RPMI7951 (cell line): ENCODE measurements around the gene FAM3A. TPM values are rescaled to one million over a fixed set of nuclear protein-coding genes. Genes with fewer than 3 reads are reported as not detected.

ENCODE experiments used
- DNase-seq: peaks from one replicate; pipeline ENCODE4 v3.0.0-alpha.2; 2012; ENCODE audit warnings: low read depth
- total RNA-seq: library from RNA; depleted of rRNA; stranded (reverse); fragments of >200 nt; shearing (Covaris generic); gene quantifications from 2 replicates; pipeline ENCODE4 v1.2.3, GENCODE V29; 2014

The FAM3A gene
- total RNA-seq, 1 experiment from 2014 or later, result 22.3 TPM

DNA sequence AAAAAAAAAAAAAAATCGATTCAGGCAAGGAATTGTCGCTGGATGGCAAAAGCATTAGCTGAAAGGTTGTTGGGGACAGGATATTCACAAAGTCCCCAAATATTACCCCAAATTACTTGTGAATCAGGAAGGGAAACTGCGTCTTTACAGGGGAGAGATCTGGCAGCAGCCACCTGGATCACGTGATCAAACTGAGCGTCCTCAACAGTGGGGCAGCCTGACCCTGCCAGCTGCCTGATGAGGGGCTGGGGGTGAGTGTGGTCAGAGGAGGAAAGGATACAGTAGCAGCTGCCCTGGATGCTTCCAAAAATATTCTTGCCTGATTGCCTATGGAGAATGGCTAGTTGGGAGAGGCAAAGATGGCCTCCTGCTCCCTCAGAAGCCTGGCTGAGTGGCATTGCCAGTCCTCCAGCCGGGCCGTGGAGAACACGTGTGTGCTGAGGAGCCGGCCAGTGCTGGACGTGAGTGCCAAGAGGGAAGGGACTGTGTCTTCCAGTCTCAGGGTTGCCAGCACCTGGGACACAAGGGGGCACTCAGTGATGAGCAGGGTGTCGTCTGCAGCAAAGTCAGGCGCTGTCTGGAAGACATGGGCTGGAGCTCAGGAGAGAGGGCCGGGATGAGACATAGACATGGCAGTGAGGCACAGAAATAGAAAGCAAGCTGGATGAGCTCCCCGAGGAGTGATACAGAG is 34.0 kb downstream of the FAM3A start:
- no peak for DNase-seq

DNA sequence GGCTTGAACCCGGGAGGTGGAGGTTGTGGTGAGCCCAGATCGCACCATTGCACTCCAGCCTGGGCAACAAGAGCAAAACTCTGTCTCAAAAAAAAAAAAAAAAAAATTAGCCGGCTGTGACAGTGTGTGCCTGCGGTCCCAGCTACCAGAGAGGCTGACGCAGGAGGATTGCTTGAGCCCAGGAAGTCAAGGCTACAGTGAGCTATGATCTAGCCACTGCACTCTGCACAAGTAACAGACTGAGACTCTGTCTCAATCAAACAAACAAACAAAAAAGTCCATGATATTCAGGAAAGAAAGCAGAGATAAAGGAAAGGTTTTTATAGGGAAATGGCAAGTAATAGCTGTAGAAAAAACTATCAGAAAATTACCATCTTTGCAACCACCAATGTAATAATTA is 34.8 kb downstream of the FAM3A start:
- no peak for DNase-seq

DNA sequence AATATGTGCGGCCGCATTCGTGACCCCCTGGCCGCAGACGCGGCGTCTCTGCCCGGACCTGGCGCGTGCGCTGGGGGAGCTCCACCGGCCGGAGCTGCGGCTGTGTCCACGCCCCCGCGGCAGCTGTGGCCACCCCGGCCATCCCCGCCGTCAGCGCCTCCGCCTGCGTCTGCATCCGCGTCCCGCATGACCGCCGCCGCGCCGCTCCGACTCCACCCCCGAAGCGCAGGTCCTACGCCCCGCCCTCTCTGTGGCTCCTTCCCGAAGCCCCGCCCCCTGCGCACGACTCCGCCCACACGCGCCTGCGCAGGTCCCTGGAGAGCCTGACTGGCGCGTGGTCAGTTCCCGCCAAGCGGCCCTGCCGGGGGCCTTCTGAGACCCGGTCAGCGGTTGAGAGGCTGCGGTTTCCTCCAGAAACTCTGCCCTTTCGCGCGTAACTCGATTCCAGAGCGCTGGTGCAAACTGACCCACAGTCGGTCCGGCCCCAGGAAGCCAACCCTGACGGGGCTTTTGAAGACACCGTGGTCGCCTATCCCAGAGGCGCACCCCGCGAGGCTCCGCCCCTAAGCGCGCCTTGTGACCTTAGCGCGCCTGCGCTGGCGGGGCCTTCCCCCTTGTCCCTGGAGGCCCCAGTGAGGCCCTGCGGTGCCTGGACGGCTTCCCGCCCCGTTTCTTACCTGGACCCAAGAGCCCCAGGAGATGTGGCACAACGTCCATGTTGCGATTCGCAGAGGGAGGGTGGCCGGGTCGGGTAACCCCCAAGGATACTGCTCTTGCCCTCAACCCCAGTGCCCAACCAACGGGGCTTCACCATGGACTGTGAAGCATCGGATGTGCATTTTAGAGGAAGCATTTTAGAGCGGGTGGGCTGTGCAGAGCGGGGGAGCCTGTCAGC is 37.1 kb downstream of the FAM3A start, which contains the start of gene LAGE3:
TSS of gene LAGE3 (minus strand) at position 554 of the 895 bp plus-strand sequence. CDS start at position 188, 366 bp downstream.
- peak; percentile 79 for DNase-seq

DNA sequence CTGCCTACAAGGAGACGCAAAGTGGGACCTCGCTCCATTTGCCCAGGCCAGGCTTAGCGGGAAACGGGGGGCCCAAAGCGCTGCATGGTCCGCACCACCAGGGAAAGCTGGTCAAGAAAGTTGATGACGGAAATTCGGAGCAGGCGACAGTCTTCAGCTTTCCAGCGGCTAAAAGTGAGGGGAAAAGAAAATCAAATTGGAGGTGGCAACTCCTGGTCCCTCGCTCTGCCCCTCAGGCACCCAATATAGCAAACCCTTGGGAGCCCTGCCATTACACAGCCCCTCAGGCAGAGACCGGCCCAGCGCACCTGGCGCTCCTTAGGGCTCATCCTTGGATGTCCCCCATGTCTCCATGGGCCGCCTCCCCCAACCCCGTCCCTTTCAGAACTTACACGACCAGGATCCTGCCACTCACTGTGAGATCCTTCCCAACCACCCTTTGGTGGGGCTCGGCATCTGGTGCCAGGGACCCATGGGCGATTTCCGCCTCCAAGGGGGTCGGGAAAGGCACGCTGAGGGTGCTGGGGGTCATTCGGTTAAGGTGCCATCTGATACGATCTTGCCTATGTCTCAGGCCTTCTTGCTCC is 38.0 kb downstream of the FAM3A start:
- DNase-seq, result no peak

DNA sequence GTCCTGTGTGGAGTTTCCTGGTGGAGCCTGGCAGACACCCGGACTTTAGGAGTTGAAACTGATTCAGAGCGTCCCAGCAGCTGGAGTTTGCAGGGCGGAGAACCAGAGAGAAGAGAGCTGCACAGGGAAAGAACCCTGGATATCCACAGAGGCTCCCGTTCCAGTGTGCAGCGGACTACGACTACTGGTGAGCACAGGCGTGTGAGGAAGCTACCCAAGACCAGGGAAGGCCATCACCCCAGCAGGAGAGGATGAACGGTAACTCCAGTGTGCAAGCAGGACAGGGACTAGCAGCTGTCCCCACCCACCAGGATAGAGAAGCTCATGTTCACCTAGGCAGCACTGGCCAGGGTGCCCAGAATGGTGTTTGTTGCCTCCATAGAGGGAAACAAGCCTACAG is 39.2 kb downstream of the FAM3A start:
- no peak for DNase-seq

DNA sequence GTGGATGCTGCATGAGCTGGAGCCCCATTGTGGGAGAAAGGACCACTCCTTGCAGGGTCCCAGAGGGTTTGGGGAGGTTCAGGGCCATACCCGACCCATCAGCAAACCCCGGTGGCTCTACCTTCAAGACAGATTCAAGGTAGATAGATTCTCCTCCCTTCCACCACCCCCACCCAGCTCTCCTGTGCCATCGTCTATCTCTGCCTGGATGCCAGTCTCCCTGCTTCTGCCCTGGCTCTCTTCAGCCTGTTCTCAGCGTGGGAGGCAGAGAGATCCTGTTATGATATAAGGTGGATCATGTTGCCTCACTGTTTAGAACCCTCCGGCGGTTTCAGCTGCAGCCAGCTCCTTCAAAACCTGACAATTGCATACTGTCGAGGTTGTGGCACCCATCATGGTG is 42.3 kb downstream of the FAM3A start:
- DNase-seq, result no peak

DNA sequence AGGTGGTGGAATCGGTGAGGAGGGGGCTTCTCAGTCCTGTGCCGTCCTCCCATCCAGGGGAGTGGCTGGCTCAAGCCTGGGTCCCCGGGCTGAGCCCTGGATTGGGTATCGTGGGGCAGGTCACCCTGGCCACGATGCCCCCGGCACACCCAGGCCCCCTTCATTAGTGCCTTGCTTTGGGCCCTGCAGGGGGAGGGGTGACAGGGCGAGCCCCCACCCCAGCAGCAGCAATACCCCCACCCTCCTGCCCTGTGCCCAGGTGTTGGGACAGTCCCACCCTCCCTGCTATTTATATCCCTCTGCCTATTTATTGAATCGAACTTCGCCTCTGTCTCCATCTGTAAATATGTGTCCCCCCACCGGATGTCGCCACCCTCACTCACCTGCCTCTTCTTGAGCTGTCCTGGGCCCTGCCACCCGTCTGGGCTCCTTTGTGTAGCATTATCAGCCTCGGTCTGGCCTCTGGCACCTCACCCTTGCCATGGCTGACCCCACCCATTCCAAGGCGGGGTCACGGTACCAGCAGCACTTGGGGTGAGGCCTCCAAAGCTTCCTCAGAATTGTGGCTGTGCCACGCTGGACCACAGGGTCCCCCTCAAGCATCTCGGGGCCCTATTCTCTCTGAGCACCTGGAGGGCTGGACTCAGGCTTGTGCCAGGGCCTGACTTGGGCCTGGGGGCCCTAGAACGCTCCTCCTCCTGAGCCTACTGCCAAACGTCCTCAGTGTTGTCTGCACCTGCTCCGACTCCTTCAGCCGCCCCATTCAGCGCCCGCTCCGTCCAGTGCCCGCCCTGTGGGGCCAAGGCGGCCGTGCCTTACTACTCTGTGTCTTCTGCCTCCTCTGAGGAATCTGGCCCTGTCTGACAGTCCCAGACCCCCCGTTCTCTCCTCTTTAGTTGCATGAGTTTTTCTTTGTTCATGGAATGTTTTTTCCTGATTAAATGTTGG is 43.1 kb downstream of the FAM3A start:
- no peak for DNase-seq

DNA sequence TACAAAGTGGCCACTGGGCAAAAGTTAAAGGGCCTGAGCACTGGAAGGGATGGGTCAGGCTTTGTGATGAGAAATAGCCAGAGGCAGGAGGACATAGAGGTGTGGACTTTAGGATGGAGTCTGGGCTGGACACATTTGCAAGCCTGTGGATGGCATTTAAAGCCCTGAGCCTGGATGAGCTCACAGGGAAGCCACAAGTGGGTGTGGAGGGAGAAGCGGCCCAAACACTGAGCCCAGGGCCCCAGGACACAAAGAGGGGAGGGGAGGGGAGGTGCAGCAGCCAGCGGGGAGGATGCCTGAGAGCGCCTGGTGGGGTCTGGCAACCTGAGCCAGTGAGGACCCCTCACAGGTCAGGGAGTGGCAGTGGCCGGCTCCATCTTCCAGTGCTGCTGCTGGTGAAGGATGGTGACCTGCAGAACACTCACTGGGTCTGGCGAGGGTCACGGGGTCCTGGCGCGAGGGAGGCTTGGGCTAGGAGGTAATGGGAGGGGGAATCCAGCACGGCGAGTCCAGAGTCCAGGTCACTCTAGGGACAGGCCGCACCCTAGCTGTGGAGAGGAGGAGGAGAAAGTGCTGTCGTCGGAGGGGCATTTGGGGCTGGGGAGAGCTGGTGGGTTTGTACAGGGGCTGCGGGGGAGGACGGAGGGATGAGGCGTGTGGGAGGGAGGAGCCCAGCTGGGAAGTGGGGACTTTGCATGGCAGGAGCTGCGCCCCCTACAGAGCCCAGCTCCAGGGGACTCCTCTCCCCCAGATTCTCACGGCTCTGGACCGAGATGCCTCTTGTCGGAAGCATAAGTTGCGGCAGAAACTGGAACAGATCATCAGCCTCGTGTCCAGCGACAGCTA is 44.0 kb downstream of the FAM3A start:
- DNase-seq, result no peak

DNA sequence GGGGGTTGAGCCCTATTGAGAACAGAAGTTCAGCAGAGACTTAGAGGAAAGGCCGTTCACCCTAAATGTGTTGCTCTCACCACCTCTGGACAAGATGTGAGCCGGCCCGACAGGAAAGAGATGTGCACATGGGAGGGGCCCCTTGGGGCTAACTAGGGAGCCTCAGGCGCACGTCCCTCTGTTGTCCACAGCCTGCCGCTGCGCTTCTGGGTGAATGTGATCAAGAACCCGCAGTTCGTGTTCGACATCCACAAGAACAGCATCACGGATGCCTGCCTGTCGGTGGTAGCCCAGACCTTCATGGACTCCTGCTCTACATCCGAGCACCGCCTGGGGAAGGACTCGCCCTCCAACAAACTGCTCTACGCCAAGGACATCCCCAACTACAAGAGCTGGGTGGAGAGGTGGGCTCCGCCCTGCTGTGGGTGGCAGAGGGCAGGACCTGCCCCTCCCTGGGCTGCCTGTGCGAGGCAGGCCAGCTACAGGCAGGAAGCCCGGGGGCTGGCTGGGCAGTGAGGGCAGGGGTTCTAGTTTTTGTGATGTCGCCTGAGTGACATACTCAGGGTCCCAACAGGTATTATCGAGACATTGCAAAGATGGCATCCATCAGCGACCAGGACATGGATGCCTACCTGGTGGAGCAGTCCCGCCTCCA is 45.0 kb downstream of the FAM3A start:
- DNase-seq, result no peak

DNA sequence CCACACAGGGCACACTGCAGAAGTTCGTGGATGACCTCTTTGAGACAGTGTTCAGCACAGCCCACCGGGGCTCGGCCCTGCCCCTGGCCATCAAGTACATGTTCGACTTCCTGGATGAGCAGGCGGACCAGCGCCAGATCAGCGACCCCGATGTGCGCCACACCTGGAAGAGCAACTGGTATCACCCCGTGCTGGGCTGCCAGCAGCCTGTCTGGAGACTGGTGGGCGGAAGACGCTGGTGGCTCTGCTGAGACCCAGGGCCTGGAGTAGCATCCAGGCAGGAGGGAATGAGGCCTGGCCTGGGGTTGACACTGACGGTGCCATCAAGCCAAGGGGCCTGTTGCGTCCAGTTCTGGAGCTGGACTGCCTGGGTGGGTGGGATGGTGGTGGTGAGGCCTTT is 45.6 kb downstream of the FAM3A start:
- DNase-seq, result no peak

DNA sequence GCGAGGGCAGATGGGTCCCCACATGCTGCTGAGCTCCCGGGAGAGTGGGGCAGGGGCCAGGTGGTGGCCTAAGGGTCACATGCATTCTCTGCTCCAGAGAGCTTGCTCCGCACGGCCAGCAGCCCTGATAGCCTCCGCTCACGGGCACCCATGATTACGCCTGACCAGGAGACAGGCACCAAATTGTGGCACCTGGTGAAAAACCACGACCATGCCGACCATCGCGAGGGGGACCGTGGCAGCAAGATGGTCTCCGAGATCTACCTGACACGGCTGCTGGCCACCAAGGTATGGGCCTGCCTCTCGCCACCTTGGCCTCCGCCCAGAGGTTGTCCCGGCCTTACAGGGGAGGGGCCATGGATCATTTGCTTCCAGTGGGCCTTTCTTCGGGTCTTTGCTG is 46.2 kb downstream of the FAM3A start:
- no peak for DNase-seq

DNA sequence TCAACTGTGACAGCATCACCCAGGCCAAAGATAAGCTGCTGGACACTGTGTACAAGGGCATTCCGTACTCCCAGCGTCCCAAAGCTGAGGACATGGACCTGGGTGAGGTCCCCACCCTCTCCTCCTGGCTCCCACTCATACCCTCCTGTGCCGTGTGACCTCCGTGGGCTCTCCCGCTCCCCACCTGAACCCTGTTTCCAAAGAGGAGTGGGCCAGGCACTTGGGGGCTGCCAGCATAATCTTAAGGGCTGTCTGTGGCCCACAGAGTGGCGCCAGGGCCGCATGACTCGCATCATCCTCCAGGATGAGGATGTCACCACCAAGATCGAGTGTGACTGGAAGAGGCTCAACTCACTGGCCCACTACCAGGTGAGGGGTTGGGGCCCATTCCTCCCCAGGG is 46.9 kb downstream of the FAM3A start:
- DNase-seq, result no peak

DNA sequence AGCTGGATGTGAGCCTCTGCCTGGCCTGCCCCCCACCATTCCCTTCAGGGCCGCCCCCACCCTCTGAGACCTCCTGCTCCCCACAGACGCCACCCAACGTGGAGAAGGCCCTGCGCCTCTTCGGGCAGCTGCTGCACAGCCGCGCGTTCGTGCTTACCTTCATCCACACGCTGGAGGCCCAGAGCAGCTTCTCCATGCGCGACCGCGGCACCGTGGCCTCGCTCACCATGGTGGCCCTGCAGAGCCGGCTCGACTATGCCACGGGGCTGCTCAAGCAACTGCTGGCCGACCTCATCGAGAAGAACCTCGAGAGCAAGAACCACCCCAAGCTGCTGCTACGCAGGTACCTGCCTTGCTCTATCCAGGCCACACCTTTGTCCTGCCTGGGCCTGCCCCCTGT is 47.8 kb downstream of the FAM3A start:
- no peak for DNase-seq

DNA sequence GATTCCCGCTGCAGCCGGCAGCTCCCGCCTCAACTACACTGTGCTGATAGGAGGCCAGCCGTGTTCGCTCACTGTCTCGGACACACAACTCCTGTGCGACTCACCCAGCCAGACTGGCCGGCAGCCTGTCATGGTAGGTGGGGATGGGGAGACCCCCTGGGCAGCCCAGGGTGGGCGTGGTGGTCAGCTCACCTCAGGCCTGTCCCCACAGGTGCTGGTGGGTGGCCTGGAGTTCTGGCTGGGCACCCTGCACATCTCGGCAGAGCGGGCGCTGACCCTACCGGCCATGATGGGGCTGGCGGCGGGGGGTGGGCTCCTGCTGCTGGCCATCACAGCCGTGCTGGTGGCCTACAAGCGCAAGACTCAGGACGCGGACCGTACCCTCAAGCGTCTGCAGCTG is 48.5 kb downstream of the FAM3A start:
- no peak for DNase-seq

DNA sequence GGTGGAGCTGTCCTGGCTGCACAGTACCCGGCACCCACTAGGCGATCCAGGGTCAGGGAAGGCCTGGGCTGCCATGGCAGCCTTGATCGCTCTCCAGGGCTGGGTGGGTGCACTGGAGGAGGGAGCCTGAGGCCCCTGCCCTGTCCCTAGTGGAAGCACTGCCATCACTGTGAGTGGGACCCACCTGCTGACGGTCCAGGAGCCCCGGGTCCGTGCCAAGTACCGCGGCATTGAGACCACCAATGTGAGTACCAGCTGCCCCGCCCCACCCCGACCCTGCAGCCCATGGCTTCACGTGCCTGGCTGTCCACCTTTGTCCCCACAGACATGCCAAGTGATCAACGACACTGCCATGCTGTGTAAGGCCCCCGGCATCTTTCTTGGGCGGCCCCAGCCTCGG is 49.1 kb downstream of the FAM3A start:
- DNase-seq, result no peak

DNA sequence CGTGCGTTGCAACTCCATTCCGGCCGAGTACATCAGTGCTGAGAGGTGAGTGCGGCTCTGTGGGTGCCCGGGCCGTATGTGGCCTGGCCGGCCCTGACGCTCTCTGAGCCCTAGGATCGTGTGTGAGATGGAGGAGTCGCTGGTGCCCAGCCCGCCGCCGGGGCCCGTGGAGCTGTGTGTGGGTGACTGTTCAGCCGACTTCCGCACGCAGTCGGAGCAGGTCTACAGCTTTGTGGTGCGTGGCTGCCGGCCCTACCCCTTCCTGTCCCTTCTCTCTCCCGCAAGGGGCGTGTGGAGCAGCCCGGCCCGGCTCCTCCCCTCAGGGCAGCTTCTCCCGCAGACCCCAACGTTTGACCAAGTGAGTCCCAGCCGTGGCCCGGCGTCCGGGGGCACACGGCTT is 50.0 kb downstream of the FAM3A start:
- DNase-seq, result no peak

DNA sequence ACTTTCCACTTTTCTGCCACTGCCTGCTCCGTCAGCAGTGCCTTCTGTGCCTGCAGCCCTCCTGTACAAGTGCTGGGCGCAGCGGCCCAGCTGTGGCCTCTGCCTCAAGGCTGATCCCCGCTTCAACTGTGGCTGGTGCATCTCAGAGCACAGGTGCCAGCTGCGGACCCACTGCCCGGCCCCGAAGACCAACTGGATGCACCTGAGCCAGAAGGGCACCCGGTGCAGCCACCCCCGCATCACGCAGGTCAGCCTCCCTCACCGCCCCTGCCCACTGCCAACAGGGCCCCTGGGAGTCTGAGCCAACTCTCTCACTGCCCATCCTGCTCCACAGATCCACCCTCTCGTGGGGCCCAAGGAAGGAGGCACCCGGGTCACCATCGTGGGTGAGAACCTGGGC is 50.4 kb downstream of the FAM3A start:
- no peak for DNase-seq

DNA sequence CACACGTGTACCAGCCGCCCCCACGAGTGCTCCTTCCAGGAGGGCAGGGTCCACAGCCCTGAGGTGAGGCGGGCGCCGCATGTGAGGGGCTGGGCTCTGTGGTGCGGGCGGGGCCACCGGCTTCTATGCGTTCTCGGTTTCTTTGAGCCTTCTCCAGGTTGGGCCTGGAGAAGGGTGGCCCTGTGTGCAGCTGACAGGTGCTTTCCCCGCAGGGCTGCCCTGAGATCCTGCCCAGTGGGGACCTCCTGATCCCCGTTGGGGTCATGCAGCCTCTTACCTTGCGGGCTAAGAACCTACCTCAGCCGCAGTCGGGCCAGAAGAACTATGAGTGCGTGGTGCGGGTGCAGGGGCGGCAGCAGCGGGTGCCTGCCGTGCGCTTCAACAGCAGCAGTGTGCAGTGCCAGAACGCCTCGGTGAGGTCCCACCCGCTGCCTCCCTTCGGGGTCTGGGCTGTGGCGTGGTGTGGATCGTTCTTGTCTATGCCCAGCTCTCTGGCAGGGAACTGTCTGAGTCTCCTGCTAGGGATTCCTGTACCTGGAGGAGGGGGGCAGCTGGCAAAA is 51.1 kb downstream of the FAM3A start:
- DNase-seq, result no peak

DNA sequence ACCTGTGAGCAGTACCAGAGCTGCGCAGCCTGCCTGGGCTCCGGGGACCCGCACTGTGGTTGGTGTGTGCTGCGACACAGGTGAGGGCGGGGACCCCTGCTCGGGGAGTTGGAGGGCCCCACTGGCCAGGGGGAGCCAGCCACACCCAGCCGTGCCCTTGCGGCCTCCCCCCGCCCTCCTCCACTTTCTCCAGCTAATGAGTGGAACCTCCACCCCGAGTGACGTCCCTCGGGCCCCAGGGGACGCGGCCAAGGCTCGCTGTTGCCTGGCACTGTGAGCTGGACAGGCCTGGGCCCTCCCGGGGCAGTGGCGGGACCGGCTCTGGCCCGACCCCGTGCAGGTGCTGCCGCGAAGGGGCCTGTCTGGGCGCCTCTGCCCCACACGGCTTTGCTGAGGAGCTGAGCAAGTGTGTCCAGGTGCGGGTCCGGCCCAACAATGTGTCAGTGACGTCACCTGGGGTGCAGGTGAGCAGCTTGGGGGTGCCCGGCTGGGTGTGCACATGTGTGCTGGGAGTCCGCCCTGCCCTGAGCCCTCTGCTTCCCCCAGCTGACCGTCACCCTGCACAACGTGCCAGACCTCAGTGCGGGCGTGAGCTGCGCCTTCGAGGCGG is 52.3 kb downstream of the FAM3A start:
- DNase-seq, result no peak
